HG03521 (cell line): ENCODE results near the gene RGS7.
"Not testable (repeated sequence)": the region's sequence is repeated elsewhere in the genome, so short reads cannot be mapped to it uniquely, and the experiment has no call there.

Experiments used
- ATAC-seq: cut with Tn5 transposase; IDR thresholded peaks from one replicate; pipeline ENCODE4 v1.9.1; 2021; ENCODE audit warnings: mild to moderate bottlenecking, moderate library complexity; ENCODE audit not compliant: unreplicated experiment

Gene RGS7

DNA sequence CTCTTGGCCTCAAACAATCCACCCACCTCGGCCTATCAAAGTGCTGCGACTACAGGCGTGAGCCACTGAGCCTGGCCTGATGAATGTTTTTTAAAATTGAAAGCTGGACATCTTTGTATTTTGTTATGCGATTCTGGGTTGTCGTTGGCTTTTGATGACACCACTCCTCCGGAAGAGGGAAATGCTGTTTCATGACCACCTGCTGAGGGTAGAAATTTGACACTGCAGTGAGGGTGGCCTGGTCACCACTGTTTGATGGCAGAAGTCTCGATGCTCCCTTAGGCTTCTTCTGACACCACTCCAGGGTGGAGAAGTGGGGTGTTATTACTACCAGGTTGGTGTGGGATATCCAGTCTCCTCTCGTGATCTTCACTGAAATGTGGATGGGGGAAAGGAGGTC lies 357.2 kb downstream of the RGS7 start:
- no peak for ATAC-seq

DNA sequence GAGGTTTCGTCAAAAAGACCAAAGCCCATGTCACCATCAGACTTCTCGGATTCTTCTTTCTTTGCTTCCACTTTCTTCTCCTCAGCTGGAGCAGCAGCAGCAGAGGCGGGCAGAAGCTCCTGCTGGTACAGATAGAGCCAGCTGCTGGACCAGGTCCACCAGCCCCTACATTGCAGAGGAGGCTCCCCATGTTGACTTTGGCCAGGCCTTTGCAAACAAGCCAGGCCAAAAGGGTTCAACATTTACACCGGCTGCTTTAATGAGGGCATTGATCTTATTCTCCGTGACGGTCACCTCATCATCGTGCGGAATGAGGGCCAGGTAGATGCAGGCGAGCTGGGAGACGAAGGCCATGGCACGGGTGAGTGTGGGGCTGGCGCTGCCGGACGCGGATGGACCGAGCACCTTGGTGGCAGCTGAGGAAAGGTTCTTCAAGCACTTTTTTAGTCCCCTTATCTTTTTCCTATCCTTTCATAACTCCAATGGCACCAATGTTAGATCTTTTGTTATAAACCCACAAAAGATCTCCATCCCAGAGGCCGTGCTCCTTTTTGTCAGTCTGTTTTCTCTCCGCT lies 358.5 kb downstream of the RGS7 start:
- no peak for ATAC-seq

DNA sequence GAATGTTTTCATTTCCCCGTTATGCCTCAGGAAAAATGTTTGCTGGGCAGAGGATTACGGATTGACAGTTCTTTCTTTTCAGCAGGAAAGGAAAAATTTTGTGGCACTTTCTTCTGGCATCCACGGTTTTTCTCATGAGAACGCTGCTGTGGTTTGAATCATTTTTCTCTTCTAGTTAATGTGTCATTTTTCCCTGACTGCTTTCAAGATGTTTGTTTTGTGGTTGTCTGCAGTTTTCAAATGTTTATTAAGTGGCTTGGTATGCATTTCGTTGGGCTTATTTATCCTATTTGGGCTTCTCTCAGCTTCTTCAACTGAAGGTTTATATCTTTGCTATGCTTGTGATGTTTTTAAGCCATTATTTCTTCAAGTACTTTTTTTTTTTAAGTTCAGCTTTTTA lies 359.0 kb downstream of the RGS7 start:
- ATAC-seq: no peak

DNA sequence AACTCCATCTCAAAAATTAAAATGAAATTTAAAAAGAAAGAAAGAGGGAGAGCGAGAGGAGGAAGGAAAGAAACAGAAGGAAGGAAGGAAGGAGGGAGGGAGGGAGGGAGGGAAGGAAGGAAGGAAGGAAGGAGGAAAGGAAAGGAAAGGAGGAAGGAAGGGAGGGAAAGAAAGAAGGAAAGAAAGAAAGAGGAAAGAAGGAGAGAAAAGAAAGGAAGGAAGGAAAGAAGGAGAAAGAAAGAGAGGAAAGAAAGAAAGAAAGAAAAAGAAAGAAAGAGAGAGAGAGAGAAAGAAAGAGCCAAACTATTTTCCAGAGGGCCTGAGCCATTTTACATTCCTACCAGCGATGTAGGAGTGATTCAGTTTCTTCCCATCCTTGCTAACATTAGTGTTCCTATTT lies 364.0 kb downstream of the RGS7 start:
- ATAC-seq: no peak

DNA sequence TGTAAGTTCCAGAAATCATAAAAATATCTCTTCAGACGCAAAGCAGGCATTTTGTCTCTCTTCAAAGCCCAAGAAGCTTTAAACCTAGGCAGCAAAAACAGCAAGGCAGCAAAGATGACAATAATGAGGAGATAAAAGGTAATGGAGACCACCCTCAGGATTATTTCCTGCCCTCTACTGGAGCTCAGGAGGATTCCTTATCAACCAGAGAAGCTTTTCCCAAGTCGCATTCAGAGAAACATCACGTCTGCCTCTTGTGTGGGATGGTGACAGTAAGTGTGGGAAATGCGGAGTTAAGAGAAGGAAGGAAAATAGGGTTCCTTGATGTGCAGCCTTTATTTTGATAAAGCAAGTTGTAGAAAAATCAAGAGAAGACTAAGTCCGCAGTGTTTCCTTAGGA lies 365.8 kb downstream of the RGS7 start:
- ATAC-seq: no peak

DNA sequence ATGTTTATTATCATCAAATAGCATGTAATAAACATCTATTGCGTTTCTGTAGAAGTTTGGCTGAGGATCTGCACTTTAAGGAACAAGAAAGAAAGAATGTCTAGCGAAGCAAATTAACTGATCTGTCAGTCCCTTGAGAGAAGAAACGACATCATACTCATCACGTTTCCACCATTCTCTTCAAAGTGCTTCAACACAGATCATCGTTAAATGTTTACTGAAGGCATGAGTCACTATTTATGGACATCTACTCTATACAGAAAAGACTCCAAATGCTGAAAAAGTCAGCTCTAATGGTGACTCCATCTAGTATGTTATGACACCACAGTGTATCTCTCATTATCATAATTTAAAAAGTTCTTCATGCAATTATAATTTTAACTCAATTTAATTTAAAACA lies 369.1 kb downstream of the RGS7 start:
- ATAC-seq: no peak

DNA sequence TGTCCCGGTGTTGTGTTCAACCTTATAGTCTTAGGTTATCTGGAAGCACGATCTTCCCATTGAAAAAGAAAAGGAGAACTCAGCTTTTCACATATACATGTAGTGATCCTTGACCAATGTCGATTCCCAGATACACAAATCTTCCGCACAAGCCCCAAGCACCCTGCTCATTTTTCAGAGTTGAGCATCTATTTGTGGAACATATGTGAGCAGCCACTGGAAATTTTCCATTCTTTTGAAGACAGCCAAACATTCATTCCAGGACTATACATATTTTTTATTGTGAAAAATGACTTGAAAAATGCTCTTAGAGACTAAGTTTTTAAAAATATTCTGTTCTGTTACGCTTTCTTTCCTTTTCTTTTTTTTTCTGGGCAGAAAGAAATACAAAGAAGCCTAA lies 371.9 kb downstream of the RGS7 start:
- no peak for ATAC-seq

DNA sequence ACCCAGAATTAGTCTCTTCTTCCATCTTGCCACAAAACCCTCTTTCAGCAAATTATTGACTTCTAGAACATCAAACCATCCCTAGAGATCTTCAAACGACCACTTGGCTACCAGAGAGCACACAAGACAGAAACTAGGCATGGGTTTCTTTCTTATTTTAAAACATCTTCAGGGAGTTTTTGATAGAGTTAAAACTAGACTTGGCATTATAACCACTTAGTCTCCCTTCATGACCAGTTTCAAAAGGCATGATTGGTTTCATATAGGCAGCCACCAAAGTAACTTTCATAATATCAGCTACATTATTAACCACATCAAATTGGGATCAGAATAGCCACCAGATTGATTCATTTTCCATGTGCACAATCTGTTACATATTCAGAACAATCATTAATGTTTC lies 376.7 kb downstream of the RGS7 start:
- ATAC-seq: no peak

DNA sequence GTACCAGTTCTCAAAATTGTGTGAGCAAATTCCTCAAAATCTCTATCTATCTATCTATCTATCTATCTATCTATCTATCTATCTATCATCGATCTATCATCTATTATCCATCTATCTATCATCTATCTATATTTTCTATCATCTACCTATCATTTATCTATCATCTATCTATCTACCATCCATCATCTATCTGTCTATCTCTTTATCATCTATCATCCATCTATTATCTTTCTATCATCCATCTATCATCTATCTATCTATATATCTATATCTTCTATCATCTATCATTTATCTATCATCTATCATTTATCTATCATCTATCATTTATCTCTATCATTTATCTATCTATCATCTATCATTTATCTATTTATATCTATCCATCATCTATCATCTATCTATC lies 380.3 kb downstream of the RGS7 start:
- no peak for ATAC-seq

DNA sequence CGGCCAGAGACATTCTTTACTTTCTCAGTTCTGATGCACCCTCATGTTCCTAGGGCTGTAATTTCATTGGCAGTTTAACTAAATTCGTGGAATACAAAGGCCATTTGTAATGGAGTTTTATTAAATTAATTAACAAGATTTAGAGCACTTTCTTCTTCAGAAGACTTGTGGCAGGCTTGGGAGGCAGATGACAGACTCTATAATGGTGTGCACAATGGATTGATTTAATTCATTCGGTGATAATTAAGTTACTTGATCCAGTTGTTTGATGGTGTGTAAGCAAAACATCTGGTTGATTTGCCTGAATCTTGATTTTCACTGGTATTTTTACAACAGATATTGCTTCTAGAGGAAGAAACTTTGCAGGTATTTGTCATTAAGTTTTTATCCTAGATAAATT lies 383.1 kb downstream of the RGS7 start:
- ATAC-seq: no peak

DNA sequence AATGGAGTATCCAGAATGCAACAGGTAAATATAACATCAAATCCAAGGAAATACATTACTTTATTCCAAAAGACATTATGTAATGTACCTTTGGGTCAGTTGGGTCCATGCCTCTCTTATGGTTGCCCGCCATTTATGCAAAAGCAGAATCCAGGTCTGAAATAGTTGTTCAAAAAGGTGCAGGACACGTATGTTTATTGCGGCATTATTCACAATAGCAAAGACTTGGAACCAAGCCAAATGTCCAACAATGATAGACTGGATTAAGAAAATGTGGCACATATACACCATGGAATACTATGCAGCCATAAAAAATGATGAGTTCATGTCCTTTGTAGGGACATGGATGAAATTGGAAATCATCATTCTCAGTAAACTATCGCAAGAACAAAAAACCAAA lies 384.9 kb downstream of the RGS7 start:
- not testable (repeated sequence) for ATAC-seq

DNA sequence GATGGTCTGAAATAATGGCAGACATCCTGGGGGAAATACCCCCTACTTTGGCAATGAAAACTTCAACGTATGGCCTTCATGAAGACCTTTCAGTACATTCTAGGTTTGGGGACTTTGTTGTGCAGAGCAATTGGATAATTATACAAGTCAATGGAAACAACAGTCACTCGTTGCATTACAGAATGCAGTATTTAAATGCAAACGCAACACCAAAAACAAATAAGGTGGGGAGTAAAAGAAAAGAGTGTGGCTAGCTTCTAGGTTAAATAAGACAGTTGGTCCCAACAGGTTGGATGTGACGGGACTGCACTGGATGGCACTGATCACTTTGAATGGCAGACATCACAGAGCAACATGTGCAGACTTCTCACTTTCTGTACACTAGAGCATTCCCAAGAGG lies 386.8 kb downstream of the RGS7 start:
- no peak for ATAC-seq

DNA sequence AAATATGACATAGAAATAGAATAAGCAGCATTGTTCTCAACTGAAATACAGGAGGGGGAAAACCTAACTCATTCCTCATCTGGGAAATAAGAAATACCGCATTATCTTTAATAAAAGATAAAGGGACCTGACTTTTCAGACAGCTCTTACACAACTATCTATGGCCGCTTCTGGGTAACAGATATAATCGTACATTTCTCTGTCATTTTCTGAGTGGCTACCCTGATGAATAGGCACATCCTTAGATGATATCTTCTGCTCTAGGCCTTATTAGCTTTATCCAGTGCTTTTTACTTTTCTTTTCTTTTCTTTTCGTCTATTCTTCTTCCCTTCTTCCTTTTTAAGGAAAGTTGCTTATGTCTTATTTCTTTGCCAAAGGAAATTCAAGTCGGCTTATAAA lies 388.1 kb downstream of the RGS7 start:
- no peak for ATAC-seq

DNA sequence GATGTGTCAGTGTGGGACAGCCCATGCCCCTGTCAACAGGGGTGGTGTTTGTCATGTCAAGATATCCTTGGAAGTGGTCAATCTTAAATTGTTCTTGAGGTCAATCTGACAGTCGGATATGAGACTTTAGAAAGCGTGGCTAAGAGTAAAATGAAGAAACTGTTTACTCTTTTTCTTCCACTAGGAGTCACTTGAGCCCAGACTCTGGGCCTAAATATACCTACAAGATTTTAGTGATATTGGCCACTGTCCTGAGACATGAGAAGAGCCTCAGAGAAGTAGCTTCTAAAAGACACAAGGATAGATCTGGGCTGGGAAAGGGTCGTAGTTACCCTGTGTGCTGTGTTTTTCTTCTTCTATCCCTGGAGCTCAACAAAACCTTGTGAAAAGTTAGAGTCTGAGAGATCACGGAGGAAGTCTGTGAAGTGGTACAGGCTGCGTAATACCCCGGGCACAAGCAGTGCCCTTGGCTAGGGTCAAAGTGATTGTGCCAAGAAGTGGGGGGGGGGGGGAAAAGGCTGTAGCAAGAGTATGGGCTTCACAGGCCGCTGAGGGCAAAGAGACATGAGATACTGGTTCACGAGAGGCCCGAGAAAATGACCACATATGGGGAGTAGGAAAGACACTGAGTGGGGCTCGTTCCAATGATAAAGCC lies 389.8 kb downstream of the RGS7 start:
- ATAC-seq: no peak

DNA sequence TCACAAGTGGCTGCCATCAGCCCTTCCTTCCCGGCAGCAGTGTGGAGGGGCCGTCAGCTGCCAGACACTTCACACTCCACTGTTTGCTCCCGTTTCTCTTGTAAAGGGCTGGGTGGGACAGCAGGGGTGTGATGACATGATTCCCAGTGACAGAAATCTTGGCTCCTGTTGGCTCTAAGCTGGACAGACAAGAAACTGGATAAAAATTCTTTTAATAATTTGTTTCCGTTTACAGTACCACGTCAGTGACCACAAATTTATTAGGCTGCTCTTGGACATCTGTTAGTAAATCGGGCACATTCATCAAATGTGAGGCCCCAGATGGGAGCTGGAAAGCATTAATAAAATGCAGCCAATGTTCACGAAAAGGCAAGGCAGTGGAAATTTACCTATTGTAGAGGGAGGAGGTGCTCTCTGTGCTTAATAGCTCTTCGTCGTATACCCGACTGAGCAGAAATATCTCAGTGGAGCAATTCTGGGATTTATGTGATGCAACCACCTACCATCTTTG lies 391.4 kb downstream of the RGS7 start:
- no peak for ATAC-seq

DNA sequence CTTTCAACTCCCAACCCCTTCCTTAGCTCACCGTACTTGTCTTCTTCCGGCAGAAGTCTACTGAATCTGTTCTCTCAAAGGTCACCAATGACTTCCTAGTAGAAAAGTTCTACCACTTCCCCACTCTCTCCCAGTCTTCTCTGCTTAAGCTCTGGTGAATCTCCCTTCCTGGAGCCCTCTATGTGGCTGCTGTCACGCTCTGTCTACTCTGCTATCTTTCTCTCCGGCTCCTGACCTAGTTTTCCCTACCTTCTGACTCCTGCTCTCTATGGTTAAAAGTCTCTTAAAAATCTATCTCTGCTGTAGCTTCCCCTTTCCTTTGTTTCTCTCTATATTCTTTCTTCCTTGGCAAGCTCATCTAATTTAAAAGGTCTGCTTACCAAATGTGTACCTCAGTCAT lies 394.9 kb downstream of the RGS7 start:
- ATAC-seq: no peak

DNA sequence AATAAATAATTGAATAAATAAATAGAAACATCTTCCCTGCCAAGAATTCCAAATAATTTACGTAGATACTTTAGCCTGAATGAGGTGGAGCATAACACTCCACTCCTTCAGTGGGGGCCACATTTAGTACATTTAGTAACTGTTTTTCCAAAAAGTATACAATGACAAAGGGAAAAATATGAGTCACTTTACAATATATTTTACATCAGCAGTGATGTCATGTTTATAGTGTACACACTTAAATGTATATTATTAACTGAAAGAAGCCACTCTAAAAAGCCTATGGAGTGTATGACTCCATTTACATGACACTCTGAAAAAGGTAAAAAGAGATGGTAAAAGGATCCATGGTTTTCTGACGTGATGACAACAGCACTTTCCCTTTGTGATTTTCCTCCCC lies 400.6 kb downstream of the RGS7 start:
- ATAC-seq: no peak

DNA sequence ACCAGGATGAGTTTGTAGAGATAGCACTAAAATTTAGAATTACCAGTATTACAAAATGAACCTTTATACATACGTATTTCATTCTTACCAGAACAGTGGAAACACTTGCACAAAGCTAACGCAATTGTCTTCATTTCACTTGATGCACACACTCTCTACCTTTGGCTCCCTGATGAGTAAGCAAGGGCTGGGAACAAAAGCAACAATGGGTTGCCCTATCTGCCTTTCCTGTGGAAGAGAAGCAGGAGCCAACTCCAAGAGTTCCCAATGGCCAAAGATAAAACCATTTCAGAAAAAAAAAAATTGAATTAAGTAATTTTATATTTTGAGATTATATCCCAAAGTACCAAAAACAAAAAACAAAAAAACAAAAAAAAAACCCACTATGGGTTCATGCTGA lies 401.0 kb downstream of the RGS7 start:
- no peak for ATAC-seq

DNA sequence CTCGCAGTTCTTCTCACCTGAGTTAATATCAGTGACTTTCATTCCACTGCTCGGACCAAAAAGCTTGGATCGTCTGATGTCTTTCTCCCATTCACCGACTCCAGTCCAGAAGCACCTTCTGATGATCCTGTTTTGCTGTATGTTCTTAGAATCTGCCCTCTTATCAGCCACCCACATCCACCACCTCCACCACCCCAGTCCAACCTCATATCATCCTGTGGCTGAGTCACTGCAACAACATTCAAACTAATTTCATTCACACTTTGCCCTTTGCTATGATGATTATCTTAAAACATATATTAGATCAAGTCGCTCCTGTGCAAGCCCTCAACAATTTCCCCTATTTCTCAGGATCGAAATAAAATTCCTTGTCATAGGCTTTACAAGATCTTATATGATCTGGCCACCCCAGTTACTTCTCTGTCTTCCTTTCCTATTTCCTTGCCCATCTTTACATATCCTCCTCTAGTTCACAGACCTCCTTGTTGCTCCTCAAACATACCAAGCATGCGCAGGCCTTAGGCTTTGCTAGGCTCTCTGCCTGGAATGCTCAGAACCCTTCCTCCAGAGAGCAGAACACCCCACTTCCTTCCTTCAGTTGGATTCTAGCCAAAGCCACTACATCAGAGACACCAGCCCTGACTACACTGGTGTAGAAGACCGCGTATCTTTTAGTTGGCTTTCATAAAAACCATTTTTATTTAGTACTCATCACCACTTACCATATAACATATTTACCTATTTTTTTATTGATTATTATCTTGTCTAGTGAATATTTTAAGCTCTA lies 409.4 kb downstream of the RGS7 start:
- ATAC-seq: no peak

DNA sequence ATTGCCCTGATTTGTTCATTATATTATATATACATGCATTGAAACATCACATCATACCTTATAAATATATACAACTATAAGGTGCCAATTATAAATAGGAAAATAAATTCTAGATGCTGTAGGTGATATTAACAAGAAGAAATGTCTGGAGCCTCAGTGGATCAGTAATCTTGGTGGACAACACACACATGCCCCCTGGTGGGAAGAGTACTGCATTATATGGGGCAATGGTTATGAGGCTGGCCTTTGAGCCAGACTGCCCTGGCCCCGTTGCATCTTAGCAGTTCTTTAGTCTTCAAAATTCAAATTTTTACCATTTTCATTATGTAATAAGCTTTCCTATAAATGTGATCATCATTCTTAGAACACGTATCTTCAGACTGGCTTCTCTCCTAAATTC lies 410.1 kb downstream of the RGS7 start:
- peak; percentile 67 for ATAC-seq

DNA sequence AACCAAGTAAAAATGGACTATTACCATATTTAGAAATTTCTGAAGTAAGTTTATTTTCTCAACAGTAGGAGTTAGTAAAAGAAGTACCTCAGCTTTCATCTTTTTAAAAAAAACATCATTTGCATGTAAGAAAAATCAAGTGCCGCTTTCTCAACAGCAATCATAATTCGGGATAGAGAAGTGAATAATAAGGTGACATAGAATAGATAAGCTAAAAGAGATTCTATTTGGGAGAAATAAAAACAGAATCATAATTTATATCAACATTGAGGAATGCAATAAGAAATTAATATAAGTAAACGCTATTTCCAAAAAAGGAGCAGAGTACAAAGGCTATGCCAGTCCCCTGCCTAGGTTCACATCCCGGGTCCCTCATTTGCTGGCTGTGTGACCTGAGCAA lies 414.1 kb downstream of the RGS7 start:
- ATAC-seq: no peak

DNA sequence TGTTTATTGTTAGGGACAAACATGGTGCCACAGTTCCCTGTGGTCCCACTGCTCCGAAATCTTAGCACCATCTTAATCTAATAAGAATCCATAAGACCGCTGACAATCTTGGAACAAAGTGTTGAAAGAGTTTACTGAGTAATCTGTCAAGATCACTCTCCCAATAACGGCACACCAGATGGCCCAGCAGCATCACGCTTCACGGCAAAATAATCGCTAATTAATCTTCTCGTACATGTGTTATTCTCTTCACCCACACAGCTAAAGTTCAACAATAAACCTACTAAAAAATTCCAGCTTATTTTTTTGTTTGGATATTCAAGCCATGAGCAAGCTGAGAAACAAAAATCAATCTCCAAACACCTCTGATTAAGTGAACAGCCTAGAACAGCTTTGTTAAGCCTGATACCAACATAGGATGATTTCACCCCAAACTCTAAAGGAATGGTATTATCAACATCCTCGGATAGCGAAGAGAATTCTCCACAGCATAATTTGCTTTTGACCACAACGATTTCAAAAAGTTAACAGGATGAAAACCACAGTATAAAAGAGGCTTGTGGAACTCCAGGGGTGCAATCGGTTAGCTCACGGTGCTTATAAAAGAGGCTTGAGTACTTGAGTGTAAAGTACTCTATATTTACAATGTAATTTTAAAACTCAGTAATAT lies 415.2 kb downstream of the RGS7 start:
- ATAC-seq: no peak
